HepG2 (cell line): ENCODE results near the gene USP25. TPM values are rescaled to one million over a fixed set of nuclear protein-coding genes. Genes with fewer than 3 reads are reported as not detected.

Experiments used
- ARHGAP35 ChIP-seq: sonication (generic); formaldehyde crosslinking; IDR thresholded peaks from 2 replicates; pipeline ENCODE4 v1.9.0; 2022; ENCODE audit warnings: mild to moderate bottlenecking, inconsistent platforms, moderate library complexity, missing genetic modification reagents, borderline replicate concordance
- BCL6 ChIP-seq: IDR thresholded peaks from 2 replicates; pipeline ENCODE4 v1.6.1; 2016; ENCODE audit warnings: missing genetic modification reagents, missing compliant biosample characterization
- BRD4 ChIP-seq: sonication (generic); formaldehyde crosslinking; IDR thresholded peaks from 2 replicates; pipeline ENCODE4 v1.4.0; 2020; ENCODE audit warnings: missing genetic modification reagents
- FOSL2 ChIP-seq: sonication (generic); formaldehyde crosslinking; IDR thresholded peaks from 2 replicates; pipeline ENCODE4 v1.4.0; 2020; ENCODE audit warnings: missing genetic modification reagents
- GFI1 ChIP-seq: sonication (generic); formaldehyde crosslinking; IDR thresholded peaks from 2 replicates; pipeline ENCODE4 v1.5.0; 2020; ENCODE audit warnings: missing genetic modification reagents, mild to moderate bottlenecking, borderline replicate concordance
- XBP1 ChIP-seq: sonication (generic); formaldehyde crosslinking; IDR thresholded peaks from 2 replicates; pipeline ENCODE4 v1.5.0; 2020; ENCODE audit warnings: missing genetic modification reagents
- YEATS4 ChIP-seq: sonication (generic); formaldehyde crosslinking; IDR thresholded peaks from 2 replicates; pipeline ENCODE4 v1.4.0; 2020; ENCODE audit warnings: missing genetic modification reagents, borderline replicate concordance
- ZEB1 ChIP-seq: IDR thresholded peaks from 2 replicates; pipeline ENCODE4 v1.6.1; 2012; ENCODE audit warnings: mild to moderate bottlenecking, low read depth, inconsistent platforms; ENCODE audit not compliant: insufficient replicate concordance
- ZFP36L1 ChIP-seq: sonication (generic); formaldehyde crosslinking; IDR thresholded peaks from 2 replicates; pipeline ENCODE4 v1.8.0; 2022; ENCODE audit warnings: mild to moderate bottlenecking, missing genetic modification reagents, moderate library complexity
- ZNF446 ChIP-seq: sonication (generic); formaldehyde crosslinking; IDR thresholded peaks from 2 replicates; pipeline ENCODE4 v1.5.0; 2020; ENCODE audit warnings: mild to moderate bottlenecking, missing genetic modification reagents
- ZNF558 ChIP-seq: sonication (generic); formaldehyde crosslinking; IDR thresholded peaks from 2 replicates; pipeline ENCODE4 v1.9.0; 2022; ENCODE audit warnings: mild to moderate bottlenecking, missing genetic modification reagents, borderline replicate concordance
- ZNF589 ChIP-seq: sonication (generic); formaldehyde crosslinking; conservative IDR thresholded peaks from 2 replicates; pipeline ENCODE4 v1.8.0; 2022; ENCODE audit warnings: mild to moderate bottlenecking, moderate library complexity, missing genetic modification reagents
- polyA plus RNA-seq, 8 experiments: library from polyadenylated mRNA; depleted of rRNA in 3 of 8; stranded (reverse) in 7 of 8; unstranded in 1 of 8; fragments of >200 nt; fragmentation: Illumina TruSeq in 4 of 8; extraction: Trizol in 4 of 8; gene quantifications; 2 replicates each; pipeline versions ENCODE4 v1.2.1 to v1.2.3, GENCODE V29; 2011 to 2016; ENCODE audit warnings: low read depth in 4 of 8, missing spikeins in 1 of 8, mixed read lengths in 1 of 8; ENCODE audit not compliant: insufficient read depth in 1 of 8
- total RNA-seq, 5 experiments: library from RNA; depleted of rRNA; stranded (reverse); fragments of >200 nt; fragmentation: Illumina TruSeq; extraction: Trizol; gene quantifications; 2 replicates each; pipeline ENCODE4 v1.2.3, GENCODE V29; 2016; ENCODE audit warnings: low read depth in 1 of 5
- TF ChIP-seq, protein P1 (sequence below), 2 experiments: fragments of 450-650 bp in 1 of 2; sonication (generic) in 1 of 2; formaldehyde crosslinking; IDR thresholded peaks; 2 replicates each; pipeline versions ENCODE4 v1.5.0 to v1.8.0; 2020 to 2022; ENCODE audit warnings: mild to moderate bottlenecking in 1 of 2, missing genetic modification reagents in 1 of 2
- TF ChIP-seq, protein P2 (sequence below): sonication (generic); formaldehyde crosslinking; IDR thresholded peaks from 2 replicates; pipeline ENCODE4 v1.4.0; 2020; ENCODE audit warnings: mild to moderate bottlenecking, missing genetic modification reagents
- TF ChIP-seq, protein P3 (sequence below): IDR thresholded peaks from 2 replicates; pipeline ENCODE4 v1.6.1; 2016; ENCODE audit warnings: mild to moderate bottlenecking
- TF ChIP-seq, protein P4 (sequence below): sonication (generic); formaldehyde crosslinking; conservative IDR thresholded peaks from 2 replicates; pipeline ENCODE4 v1.4.0; 2020; ENCODE audit warnings: mild to moderate bottlenecking, missing genetic modification reagents, moderate library complexity
- TF ChIP-seq, protein P5 (sequence below): sonication (generic); formaldehyde crosslinking; IDR thresholded peaks from 2 replicates; pipeline ENCODE4 v1.5.1; 2020; ENCODE audit warnings: mild to moderate bottlenecking, missing genetic modification reagents, moderate library complexity

Gene USP25
- total and polyA plus RNA-seq, 2 of the 13 experiments (the other 11 are each of a cell fraction or from before 2014, with no cell fraction given), result 12.4 to 26.3 TPM

DNA sequence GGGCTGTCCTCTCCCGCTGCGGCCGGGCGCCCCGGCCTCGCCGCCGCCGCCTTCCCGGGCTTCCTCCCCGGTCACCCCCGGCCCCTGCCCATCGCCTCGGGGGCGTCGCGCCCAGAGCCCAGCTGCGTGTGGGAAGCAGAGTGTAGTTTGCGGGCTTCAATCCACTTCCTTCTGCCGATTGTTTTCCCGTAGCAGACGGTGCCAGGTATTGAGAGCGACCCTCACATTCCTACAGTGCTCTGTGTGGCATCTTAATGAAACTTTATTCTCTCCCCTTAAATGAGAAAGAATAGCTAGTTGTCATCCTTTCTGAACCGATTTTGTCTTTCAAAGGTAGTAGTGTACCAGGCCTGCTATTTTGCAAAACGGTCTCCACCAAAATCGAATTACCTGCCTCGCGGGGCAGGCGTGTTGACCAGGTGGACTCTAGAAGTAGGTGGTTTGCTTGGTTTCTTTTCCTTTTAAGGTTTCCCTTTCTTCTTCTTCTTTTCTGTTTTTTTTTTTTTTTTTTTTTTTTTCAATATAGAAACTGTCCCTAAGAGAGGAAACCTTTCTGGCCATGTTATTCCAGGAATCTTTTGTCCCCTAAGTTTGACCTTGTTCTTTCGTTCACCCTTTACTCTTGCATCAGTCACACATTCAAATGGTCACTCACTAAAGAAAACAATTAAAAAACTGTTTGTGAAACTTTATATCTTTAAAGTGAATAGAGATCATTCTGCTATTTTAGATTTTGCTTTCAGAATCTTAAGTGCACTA, 881 bp downstream of the USP25 start (continued):
- TF ChIP-seq ARHGAP35 (CRISPR knock-in tag), result no peak
- 0 out of 2 replicates have a peak, but pooled peaks have one; percentile 21 for TF ChIP-seq BCL6 (CRISPR knock-in tag)
- TF ChIP-seq ZEB1, result peak; percentile 41
- no peak for TF ChIP-seq ZFP36L1
- no peak for TF ChIP-seq FOSL2
- TF ChIP-seq, protein P1, sequence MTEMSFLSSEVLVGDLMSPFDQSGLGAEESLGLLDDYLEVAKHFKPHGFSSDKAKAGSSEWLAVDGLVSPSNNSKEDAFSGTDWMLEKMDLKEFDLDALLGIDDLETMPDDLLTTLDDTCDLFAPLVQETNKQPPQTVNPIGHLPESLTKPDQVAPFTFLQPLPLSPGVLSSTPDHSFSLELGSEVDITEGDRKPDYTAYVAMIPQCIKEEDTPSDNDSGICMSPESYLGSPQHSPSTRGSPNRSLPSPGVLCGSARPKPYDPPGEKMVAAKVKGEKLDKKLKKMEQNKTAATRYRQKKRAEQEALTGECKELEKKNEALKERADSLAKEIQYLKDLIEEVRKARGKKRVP (CRISPR knock-in tag; IDR thresholded peaks at IDR 0.05), result peak in 1 of 2 experiments; percentile 50; a peak in 1 of 4 replicates
- TF ChIP-seq, protein P2, sequence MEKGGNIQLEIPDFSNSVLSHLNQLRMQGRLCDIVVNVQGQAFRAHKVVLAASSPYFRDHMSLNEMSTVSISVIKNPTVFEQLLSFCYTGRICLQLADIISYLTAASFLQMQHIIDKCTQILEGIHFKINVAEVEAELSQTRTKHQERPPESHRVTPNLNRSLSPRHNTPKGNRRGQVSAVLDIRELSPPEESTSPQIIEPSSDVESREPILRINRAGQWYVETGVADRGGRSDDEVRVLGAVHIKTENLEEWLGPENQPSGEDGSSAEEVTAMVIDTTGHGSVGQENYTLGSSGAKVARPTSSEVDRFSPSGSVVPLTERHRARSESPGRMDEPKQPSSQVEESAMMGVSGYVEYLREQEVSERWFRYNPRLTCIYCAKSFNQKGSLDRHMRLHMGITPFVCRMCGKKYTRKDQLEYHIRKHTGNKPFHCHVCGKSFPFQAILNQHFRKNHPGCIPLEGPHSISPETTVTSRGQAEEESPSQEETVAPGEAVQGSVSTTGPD (CRISPR knock-in tag), result no peak
- no peak for TF ChIP-seq BRD4 (CRISPR knock-in tag)
- TF ChIP-seq, protein P3, sequence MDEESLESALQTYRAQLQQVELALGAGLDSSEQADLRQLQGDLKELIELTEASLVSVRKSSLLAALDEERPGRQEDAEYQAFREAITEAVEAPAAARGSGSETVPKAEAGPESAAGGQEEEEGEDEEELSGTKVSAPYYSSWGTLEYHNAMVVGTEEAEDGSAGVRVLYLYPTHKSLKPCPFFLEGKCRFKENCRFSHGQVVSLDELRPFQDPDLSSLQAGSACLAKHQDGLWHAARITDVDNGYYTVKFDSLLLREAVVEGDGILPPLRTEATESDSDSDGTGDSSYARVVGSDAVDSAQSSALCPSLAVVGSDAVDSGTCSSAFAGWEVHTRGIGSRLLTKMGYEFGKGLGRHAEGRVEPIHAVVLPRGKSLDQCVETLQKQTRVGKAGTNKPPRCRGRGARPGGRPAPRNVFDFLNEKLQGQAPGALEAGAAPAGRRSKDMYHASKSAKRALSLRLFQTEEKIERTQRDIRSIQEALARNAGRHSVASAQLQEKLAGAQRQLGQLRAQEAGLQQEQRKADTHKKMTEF (CRISPR knock-in tag), result no peak
- TF ChIP-seq, protein P4, sequence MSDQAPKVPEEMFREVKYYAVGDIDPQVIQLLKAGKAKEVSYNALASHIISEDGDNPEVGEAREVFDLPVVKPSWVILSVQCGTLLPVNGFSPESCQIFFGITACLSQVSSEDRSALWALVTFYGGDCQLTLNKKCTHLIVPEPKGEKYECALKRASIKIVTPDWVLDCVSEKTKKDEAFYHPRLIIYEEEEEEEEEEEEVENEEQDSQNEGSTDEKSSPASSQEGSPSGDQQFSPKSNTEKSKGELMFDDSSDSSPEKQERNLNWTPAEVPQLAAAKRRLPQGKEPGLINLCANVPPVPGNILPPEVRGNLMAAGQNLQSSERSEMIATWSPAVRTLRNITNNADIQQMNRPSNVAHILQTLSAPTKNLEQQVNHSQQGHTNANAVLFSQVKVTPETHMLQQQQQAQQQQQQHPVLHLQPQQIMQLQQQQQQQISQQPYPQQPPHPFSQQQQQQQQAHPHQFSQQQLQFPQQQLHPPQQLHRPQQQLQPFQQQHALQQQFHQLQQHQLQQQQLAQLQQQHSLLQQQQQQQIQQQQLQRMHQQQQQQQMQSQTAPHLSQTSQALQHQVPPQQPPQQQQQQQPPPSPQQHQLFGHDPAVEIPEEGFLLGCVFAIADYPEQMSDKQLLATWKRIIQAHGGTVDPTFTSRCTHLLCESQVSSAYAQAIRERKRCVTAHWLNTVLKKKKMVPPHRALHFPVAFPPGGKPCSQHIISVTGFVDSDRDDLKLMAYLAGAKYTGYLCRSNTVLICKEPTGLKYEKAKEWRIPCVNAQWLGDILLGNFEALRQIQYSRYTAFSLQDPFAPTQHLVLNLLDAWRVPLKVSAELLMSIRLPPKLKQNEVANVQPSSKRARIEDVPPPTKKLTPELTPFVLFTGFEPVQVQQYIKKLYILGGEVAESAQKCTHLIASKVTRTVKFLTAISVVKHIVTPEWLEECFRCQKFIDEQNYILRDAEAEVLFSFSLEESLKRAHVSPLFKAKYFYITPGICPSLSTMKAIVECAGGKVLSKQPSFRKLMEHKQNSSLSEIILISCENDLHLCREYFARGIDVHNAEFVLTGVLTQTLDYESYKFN (CRISPR knock-in tag), result no peak
- peak; percentile 23; the same call in 1 of the 2 replicates for TF ChIP-seq YEATS4 (CRISPR knock-in tag)
- TF ChIP-seq, protein P5, sequence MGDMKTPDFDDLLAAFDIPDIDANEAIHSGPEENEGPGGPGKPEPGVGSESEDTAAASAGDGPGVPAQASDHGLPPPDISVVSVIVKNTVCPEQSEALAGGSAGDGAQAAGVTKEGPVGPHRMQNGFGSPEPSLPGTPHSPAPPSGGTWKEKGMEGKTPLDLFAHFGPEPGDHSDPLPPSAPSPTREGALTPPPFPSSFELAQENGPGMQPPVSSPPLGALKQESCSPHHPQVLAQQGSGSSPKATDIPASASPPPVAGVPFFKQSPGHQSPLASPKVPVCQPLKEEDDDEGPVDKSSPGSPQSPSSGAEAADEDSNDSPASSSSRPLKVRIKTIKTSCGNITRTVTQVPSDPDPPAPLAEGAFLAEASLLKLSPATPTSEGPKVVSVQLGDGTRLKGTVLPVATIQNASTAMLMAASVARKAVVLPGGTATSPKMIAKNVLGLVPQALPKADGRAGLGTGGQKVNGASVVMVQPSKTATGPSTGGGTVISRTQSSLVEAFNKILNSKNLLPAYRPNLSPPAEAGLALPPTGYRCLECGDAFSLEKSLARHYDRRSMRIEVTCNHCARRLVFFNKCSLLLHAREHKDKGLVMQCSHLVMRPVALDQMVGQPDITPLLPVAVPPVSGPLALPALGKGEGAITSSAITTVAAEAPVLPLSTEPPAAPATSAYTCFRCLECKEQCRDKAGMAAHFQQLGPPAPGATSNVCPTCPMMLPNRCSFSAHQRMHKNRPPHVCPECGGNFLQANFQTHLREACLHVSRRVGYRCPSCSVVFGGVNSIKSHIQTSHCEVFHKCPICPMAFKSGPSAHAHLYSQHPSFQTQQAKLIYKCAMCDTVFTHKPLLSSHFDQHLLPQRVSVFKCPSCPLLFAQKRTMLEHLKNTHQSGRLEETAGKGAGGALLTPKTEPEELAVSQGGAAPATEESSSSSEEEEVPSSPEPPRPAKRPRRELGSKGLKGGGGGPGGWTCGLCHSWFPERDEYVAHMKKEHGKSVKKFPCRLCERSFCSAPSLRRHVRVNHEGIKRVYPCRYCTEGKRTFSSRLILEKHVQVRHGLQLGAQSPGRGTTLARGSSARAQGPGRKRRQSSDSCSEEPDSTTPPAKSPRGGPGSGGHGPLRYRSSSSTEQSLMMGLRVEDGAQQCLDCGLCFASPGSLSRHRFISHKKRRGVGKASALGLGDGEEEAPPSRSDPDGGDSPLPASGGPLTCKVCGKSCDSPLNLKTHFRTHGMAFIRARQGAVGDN (CRISPR knock-in tag), result peak; percentile 6; the same call in 1 of the 2 replicates
- TF ChIP-seq GFI1 (CRISPR knock-in tag), result no peak
- no peak for TF ChIP-seq ZNF589 (CRISPR knock-in tag)
- peak; percentile 48; the same call in 1 of the 2 replicates for TF ChIP-seq ZNF558 (CRISPR knock-in tag)
- no peak for TF ChIP-seq ZNF446
- no peak for TF ChIP-seq XBP1
